Suprapubic skin (tissue), 4 donors: ENCODE data around the gene LIPC.

Experiments
- EP300 ChIP-seq: sonication (generic); formaldehyde crosslinking; IDR thresholded peaks from one replicate; pipeline ENCODE4 v1.6.1; 2017; ENCODE audit warnings: antibody characterized with exemption
- POLR2A ChIP-seq, 2 donors: fragments of 450-650 bp; IDR thresholded peaks; one replicate each; pipeline ENCODE4 v1.6.1; 2017; ENCODE audit warnings: antibody characterized with exemption in 2 of 2, mild to moderate bottlenecking in 2 of 2, moderate library complexity in 2 of 2
- POLR2AphosphoS5 ChIP-seq, 3 donors: sonication (generic); formaldehyde crosslinking; IDR thresholded peaks; one replicate each; pipeline ENCODE4 v1.6.1; 2017; ENCODE audit warnings: antibody characterized with exemption in 3 of 3
- TF ChIP-seq, protein P1 (sequence below), 2 donors: fragments of 200-600 bp in 1 of 2; fragments of 450-650 bp in 1 of 2; sonication (generic) in 1 of 2; IDR thresholded peaks; one replicate each; pipeline ENCODE4 v1.5.1; 2016 to 2019; ENCODE audit warnings: antibody characterized with exemption in 2 of 2, mild to moderate bottlenecking in 1 of 2, moderate library complexity in 1 of 2

DNA sequence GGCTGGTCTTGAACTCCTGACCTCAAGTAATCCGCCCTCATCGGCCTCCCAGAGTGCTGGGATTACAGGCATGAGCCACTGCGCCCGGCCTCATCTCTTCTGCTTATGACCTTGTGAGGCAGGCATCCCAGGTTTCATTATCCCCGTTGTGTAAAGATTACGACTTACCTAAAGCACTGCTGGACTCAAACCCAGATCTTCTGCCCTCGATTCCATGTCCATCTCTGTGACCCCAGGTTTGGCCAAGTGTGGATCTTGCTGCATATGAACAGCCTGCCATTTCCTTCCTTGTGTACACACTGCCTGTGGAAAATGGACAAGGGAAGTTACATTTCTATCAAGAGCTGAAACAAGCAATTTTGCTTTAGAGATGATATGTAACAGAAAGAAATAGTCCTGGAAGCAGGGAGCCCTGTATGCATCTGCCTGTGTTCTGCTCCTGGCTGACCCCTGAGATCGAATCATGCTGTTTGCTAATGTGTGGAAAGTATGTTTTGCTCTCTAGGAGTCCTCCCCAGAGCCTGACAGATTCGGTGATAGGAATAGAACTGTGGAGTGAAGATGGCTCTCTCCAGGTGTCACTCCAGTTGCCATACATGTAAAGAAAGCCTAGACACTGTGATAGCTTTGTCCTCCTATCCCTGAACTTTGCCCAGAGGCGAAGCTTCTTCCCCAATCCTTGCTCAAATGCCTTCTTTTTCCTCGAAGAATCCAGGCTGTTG lies 11.8 kb upstream of the LIPC start:
- TF ChIP-seq, protein P1, sequence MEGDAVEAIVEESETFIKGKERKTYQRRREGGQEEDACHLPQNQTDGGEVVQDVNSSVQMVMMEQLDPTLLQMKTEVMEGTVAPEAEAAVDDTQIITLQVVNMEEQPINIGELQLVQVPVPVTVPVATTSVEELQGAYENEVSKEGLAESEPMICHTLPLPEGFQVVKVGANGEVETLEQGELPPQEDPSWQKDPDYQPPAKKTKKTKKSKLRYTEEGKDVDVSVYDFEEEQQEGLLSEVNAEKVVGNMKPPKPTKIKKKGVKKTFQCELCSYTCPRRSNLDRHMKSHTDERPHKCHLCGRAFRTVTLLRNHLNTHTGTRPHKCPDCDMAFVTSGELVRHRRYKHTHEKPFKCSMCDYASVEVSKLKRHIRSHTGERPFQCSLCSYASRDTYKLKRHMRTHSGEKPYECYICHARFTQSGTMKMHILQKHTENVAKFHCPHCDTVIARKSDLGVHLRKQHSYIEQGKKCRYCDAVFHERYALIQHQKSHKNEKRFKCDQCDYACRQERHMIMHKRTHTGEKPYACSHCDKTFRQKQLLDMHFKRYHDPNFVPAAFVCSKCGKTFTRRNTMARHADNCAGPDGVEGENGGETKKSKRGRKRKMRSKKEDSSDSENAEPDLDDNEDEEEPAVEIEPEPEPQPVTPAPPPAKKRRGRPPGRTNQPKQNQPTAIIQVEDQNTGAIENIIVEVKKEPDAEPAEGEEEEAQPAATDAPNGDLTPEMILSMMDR (IDR thresholded peaks at IDR 0.05): no peak
- no peak for TF ChIP-seq EP300
- TF ChIP-seq POLR2A (IDR thresholded peaks at IDR 0.05): no peak
- no peak for TF ChIP-seq POLR2AphosphoS5 (IDR thresholded peaks at IDR 0.05)
